Measurements from ENCODE around the gene MTUS2.

GRCh38 chr13:29465741-29466293, 645.7 kb downstream of the MTUS2 start:
- TF ChIP-seq CTCF (IDR thresholded peaks at IDR 0.05; ENCODE audit: extremely low read depth in 1 of 2, insufficient read depth in 1 of 2, low read depth in 1 of 2, low read length in 2 of 2), result no peak
- TF ChIP-seq POLR2A (IDR thresholded peaks at IDR 0.05; ENCODE audit: low read depth, low read length), result no peak
- TF ChIP-seq JUN (IDR thresholded peaks at IDR 0.05; ENCODE audit: borderline replicate concordance, insufficient read depth, insufficient read length, low read depth), result no peak
- TF ChIP-seq POLR2AphosphoS5 (IDR thresholded peaks at IDR 0.05; ENCODE audit: insufficient read depth, low read depth, low read length), result no peak
- no peak for TF ChIP-seq MAX (IDR thresholded peaks at IDR 0.05; ENCODE audit: insufficient read depth, insufficient read length)
- no peak for TF ChIP-seq MYC (IDR thresholded peaks at IDR 0.05; ENCODE audit: low read depth, low read length)
- TF ChIP-seq EZH2 (IDR thresholded peaks at IDR 0.05; ENCODE audit: borderline replicate concordance, low read depth, low read length, severe bottlenecking), result no peak
